ENCODE data around the gene STX5.
"Not testable (repeated sequence)": the region's sequence is repeated elsewhere in the genome, so short reads cannot be mapped to it uniquely, and the experiment has no call there.

The STX5 gene

DNA sequence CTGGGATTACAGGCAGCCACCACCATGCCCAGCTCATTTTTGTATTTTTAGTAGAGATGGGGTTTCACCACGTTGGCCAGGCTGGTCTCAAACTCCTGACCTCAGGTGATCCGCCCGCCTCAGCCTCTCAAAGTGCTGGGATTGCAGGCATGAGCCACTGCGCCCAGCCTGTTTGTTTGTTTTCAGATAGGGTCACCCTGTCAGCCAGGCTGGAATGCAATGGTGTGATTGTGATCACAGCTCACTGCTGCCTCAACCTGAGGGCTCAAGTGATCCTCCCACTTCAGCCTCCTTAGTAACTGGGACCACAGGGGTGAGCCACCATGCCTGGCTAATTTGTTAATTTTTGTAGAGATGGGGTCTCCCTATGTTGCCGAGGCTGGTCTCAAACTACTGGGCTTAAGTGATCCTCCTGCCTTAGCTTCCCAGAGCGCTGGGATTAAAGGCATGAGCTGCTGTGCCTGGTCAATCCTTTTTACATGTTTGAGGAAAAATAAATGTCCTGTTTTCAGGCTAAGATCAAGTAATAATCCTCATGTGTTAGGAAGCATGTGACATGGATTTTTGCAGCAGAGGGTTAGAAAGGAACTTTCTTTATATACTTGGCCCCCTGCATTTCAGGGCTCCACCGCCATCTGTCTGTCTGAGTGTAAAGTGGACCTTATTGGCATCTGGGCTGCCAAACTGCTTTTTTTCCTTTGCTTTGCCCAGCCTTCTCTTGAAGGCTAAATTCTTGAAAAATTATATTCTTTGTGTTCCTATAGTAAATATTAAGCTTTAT is 44.0 kb upstream of the STX5 start:
- Histone ChIP-seq H3K27me3 (replicated peaks) (no peaks in the 10 kb centered on the region), H3K4me3 (ENCODE audit: low read depth, low read length) (no peak overlapping the region), H3K27ac (no peak overlapping the region), H3K36me3 (replicated peaks) (peaks cover 1% of the 10 kb centered on the region)
- TF ChIP-seq, protein P1, sequence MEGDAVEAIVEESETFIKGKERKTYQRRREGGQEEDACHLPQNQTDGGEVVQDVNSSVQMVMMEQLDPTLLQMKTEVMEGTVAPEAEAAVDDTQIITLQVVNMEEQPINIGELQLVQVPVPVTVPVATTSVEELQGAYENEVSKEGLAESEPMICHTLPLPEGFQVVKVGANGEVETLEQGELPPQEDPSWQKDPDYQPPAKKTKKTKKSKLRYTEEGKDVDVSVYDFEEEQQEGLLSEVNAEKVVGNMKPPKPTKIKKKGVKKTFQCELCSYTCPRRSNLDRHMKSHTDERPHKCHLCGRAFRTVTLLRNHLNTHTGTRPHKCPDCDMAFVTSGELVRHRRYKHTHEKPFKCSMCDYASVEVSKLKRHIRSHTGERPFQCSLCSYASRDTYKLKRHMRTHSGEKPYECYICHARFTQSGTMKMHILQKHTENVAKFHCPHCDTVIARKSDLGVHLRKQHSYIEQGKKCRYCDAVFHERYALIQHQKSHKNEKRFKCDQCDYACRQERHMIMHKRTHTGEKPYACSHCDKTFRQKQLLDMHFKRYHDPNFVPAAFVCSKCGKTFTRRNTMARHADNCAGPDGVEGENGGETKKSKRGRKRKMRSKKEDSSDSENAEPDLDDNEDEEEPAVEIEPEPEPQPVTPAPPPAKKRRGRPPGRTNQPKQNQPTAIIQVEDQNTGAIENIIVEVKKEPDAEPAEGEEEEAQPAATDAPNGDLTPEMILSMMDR (IDR thresholded peaks at IDR 0.05; ENCODE audit: low read depth, low read length, missing control alignments) = peak; percentile 23
- no peak for DNase-seq
- in situ Hi-C loops (cut with HindIII; ENCODE audit: low pct_ligation_motif_present, low sequenced_read_pairs) = no loop called here

DNA sequence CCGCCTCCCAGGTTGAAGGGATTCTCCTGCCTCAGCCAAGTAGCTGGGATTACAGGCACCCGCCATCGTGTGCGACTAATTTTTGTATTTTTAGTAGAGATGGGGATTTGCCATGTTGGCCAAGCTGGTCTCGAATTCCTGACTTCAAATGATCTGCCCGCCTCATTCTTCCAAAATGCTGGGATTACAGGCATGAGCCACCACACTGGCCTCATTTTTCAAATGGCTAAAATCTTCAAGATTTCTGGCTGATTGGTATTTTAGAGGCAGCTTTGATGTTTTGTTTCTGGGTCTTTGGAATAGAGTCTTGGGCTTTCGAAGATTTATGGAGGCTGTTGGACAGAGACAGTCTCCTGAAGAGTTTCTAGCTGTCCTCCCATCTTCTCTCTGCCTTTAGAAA is 43.0 kb upstream of the STX5 start:
- TF ChIP-seq, protein P1 (IDR thresholded peaks at IDR 0.05; ENCODE audit: low read depth, low read length, missing control alignments) = no peak
- Histone ChIP-seq H3K4me3 (ENCODE audit: low read depth, low read length) (no peak overlapping the region), H3K27me3 (replicated peaks) (no peaks in the 10 kb centered on the region), H3K36me3 (replicated peaks) (no peaks in the 10 kb centered on the region), H3K27ac (no peak overlapping the region)
- DNase-seq = no peak
- in situ Hi-C loops (cut with HindIII; ENCODE audit: low pct_ligation_motif_present, low sequenced_read_pairs) = no loop called here

DNA sequence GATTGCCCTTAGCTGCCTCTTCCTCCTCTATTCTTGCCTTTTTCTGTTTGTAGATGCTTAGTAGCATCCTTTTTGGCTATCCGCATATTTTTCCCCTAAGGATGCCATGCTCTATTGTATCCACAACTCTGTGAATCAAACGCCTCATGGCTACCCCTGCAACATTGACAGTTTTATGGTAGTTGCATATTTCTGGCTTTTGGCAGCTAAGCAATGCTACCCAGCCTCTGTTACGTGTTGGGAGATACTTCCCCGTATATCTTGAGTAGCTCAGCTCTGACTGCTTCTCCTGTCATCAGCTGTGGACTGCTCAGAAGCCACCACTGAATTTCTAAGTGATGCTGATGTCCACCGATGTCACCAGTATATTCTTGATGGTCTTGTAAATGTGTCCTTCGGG is 33.8 kb upstream of the STX5 start:
- DNase-seq = no peak
- in situ Hi-C loops (cut with HindIII; ENCODE audit: low pct_ligation_motif_present, low sequenced_read_pairs) = no loop called here
- Histone ChIP-seq H3K4me3 (ENCODE audit: low read depth, low read length) (no peak overlapping the region), H3K27ac (no peak overlapping the region), H3K27me3 (replicated peaks) (no peaks in the 10 kb centered on the region), H3K36me3 (replicated peaks) (no peaks in the 10 kb centered on the region)
- TF ChIP-seq, protein P1 (IDR thresholded peaks at IDR 0.05; ENCODE audit: low read depth, low read length, missing control alignments) = no peak

DNA sequence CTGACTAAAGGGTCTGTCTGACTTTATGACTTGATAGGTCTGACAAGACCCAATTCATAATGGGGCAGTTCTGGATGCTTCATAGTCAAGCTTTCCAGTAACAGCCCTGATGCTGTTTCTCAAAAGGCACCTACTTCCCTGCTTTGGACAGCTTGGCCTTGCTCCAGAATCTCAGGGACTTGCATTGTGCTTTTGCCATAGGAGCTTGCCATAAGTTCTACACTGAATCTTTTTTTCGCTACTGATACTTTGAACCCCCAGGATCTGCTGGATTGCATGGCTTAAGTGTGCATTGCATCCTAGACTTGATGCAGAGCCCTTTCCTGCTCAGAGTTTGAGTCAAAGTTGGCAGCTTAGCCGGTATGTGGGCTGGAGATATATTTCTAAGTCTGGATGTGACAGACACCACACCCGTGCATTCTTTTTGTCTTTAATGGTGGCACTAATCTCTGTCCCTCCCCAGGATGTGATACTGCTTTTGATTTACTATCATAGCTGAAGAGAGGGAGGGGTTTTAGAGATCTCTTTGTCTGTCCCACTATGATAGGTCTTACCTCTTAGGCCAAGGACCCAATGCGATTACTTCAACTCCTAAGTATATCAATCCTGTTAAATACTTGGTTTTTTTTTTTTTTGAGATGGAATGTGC is 32.0 kb upstream of the STX5 start:
- no peaks in the 10 kb centered on the region for H3K36me3 ChIP-seq (replicated peaks)
- in situ Hi-C loops (cut with HindIII; ENCODE audit: low pct_ligation_motif_present, low sequenced_read_pairs) = no loop called here

DNA sequence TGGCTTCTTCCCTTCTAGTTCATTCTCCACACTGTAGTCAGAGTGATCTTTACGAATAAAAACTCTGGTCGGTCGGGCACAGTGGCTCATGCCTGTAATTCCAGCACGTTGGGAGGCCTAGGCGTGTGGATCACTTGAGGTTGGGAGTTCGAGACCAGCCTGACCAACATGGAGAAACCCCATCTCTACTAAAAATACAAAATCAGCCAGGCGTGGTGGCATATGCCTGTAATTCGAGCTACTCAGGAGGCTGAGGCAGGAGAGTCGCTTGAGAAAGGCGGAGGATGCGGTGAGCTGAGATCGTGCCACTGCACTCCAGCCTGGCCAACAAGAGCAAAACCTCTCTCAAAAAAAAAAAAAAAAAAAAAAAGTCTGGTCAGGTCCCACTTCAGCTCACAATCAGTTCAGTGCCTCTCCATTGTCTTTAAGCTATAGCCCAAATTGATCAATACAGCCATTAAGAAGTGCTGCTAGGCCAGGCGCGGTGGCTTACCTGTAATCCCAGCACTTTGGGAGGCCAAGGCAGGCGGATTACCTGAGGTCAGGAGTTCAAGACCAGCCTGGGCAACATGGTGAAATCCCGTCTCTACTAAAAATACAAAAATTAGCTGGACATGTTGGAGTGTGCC is 29.8 kb upstream of the STX5 start:
- H3K36me3 ChIP-seq (replicated peaks); H3K27ac ChIP-seq; DNase-seq; H3K4me3 ChIP-seq (ENCODE audit: low read depth, low read length); H3K27me3 ChIP-seq (replicated peaks); in situ Hi-C loops (cut with HindIII; ENCODE audit: low pct_ligation_motif_present, low sequenced_read_pairs): not testable (repeated sequence)

More for the DNA sequence above, 32.0 kb upstream of the STX5 start:
- H3K27me3 ChIP-seq (replicated peaks) = no peaks in the 10 kb centered on the region
- no peak overlapping the region for H3K27ac ChIP-seq
- no peak overlapping the region for H3K4me3 ChIP-seq (ENCODE audit: low read depth, low read length)
- no peak for DNase-seq
- TF ChIP-seq, protein P1 (IDR thresholded peaks at IDR 0.05; ENCODE audit: low read depth, low read length, missing control alignments) = no peak

DNA sequence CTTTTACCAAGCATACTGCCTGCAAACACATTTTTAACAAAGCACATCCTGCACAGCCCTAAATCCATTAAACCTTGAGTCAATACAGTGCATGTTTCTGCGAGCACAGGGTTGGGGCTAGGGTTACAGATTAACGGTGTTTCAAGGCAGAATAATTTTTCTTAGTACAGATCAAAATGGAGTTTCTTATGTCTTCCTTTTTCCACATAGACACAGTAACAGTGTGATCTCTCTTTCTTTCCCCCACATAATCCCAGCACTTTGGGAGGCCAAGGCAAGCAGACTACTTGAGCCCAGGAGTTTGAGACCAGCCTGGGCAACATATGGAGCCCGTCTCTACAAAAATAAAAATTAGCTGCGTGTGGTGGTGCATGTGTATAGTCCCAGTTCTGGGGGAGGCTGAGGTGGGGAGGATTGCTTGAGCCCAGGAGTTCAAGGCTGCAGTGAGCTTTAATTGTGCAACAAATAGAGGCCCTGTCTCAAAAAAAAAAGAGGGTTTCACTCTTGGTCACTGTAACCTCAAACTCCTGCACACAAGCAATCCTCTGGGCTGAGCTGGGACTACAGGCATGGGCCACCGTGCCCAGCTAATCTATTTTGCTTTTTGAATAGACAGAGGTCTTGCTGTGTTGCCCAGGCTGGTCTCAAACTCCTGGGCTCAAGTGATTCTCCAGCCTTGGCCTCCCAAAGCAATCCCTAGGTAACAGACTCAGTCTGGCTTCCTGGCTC is 29.1 kb upstream of the STX5 start:
- H3K4me3 ChIP-seq (ENCODE audit: low read depth, low read length) = no peak overlapping the region
- no peaks in the 10 kb centered on the region for H3K36me3 ChIP-seq (replicated peaks)
- no peak for DNase-seq
- no peak overlapping the region for H3K27ac ChIP-seq
- in situ Hi-C loops (cut with HindIII; ENCODE audit: low pct_ligation_motif_present, low sequenced_read_pairs) = no loop called here
- TF ChIP-seq, protein P1 (IDR thresholded peaks at IDR 0.05; ENCODE audit: low read depth, low read length, missing control alignments) = no peak
- no peaks in the 10 kb centered on the region for H3K27me3 ChIP-seq (replicated peaks)

DNA sequence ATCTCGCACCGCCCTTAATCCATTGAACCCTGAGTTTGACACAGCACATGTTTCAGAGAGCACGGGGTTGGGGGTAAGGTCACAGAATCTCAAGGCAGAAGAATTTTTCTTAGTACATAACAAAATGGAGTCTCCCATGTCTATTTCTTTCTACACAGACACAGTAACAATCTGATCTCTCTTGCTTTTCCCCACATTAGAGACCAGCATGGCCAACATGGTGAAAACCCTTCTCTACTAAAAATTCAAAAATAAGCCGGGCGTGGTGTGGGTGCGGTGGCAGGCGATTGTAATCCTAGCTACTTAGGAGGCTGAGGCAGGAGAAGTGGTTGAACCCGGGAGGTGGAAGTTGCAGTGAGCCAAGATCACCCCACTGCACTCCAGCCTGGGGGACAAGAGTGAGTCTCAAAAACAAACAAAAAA is 27.4 kb upstream of the STX5 start:
- H3K27ac ChIP-seq; H3K27me3 ChIP-seq (replicated peaks); H3K4me3 ChIP-seq (ENCODE audit: low read depth, low read length); in situ Hi-C loops (cut with HindIII; ENCODE audit: low pct_ligation_motif_present, low sequenced_read_pairs); DNase-seq; H3K36me3 ChIP-seq (replicated peaks): not testable (repeated sequence)

Measured in brain microvascular endothelial cell (primary cell).